ENCODE measurements around the gene DCPS. TPM values are rescaled to one million over a fixed set of nuclear protein-coding genes. Genes with fewer than 3 reads are reported as not detected.

The DCPS gene
- total and polyA plus RNA-seq, 2 of the 4 experiments (the other 2 are of a cell fraction), result 19.7 to 34.8 TPM

GRCh38 chr11:126263489-126263888, 40.4 kb upstream of the DCPS start:
- Histone ChIP-seq H2BK15ac (ENCODE audit: low read depth, low read length) (no peak overlapping the region), H2AK9ac (replicated peaks; ENCODE audit: low read depth, low read length, poor library complexity) (no peak overlapping the region), H3K4me1 (ENCODE audit: control insufficient read depth, insufficient read depth, low read length) (peaks cover 3% of the 10 kb centered on the region; the same call in 1 of the 2 replicates), H2BK120ac (ENCODE audit: low read depth, low read length) (no peak overlapping the region), H2AK5ac (ENCODE audit: low read depth, low read length) (no peak overlapping the region), H2BK20ac (ENCODE audit: low read depth, low read length) (no peak overlapping the region), H3K9ac (ENCODE audit: low read depth, low read length) (no peak overlapping the region), H4K5ac (ENCODE audit: low read depth, low read length) (no peak overlapping the region), H2BK5ac (ENCODE audit: low read depth, low read length, poor library complexity, severe bottlenecking) (no peak overlapping the region), H4K20me1 (ENCODE audit: insufficient read depth, low read length) (peaks cover 9% of the 10 kb centered on the region; the same call in 1 of the 2 replicates), H3K18ac (ENCODE audit: low read depth, low read length) (no peak overlapping the region), H4K91ac (ENCODE audit: insufficient read depth, low read depth, low read length) (no peak overlapping the region), H3K79me1 (ENCODE audit: low read depth in 1 of 2, low read length in 2 of 2) (peaks cover 31 to 59% of the 10 kb centered on the region in 2 experiments), H3K14ac (replicated peaks; ENCODE audit: low read depth, low read length) (no peak overlapping the region), H3K27me3 (ENCODE audit: control insufficient read depth, insufficient read depth, low read length) (no peaks in the 10 kb centered on the region), H4K8ac (ENCODE audit: low read depth in 2 of 2, low read length in 2 of 2) (no peak overlapping the region), H3K4me3 (ENCODE audit: insufficient read depth, low read depth, low read length) (no peak overlapping the region), H3K56ac (ENCODE audit: extremely low read depth, insufficient read depth, low read length) (no peak overlapping the region), H3K4ac (ENCODE audit: low read depth, low read length) (no peak overlapping the region), H3K23ac (ENCODE audit: low read depth, low read length) (no peak overlapping the region), H2AFZ (replicated peaks; ENCODE audit: low read length, poor library complexity) (no peak overlapping the region), H3K9me1 (ENCODE audit: insufficient read depth, low read length) (peaks cover 10% of the 10 kb centered on the region; the same call in 1 of the 2 replicates), H3K27ac (ENCODE audit: insufficient read depth, low read length) (no peak overlapping the region), H3K9me3 (ENCODE audit: control insufficient read depth, insufficient read depth, low read length) (no peaks in the 10 kb centered on the region), H3K36me3 (ENCODE audit: control insufficient read depth, insufficient read depth, low read length) (peaks cover 47% of the 10 kb centered on the region), H3K4me2 (ENCODE audit: low read depth, low read length) (no peak overlapping the region)
- no peak for TF ChIP-seq RCOR1 (IDR thresholded peaks at IDR 0.05; ENCODE audit: insufficient replicate concordance, low read length)
- no peak for TF ChIP-seq RAD21 (IDR thresholded peaks at IDR 0.05; ENCODE audit: low read length)
- TF ChIP-seq MAFK (IDR thresholded peaks at IDR 0.05; ENCODE audit: low read depth, low read length), result no peak
- intact Hi-C loops (cut with micrococcal nuclease), result no loop called here
- ChIA-PET CTCF (no interaction called here), POLR2A (ENCODE audit: unreplicated experiment) (no interaction called here)
- BruUV-seq (replicated peaks), result TSS peak; percentile 63
- 100% methylated on average over 1 of the region's 6 CpGs; no CpG with 5 or more reads in 1 of the 2 experiments for WGBS, 2 experiments (ENCODE audit: extremely low coverage in 2 of 2, insufficient read length in 1 of 2)
- in situ Hi-C loops (cut with MboI; ENCODE audit: low sequenced_read_pairs), result no loop called here
- ATAC-seq (ENCODE audit: low read depth), result no peak
- dilution Hi-C loops (cut with HindIII; ENCODE audit: low sequenced_read_pairs, unreplicated experiment), result no loop called here
- no peak for DNase-seq

Measured in IMR-90 (cell line).